Stimulated activated CD4-positive, alpha-beta T cell treated with anti-CD3 and anti-CD28 coated beads, Interleukin-1b, Interleukin-23, amount 100 ng/mL, for 1 hour (primary cell): ENCODE results near the gene ACACA.

Source experiments
- DNase-seq, 2 donors: peaks; one replicate each; pipeline ENCODE4 v3.0.0-alpha.2; 2020; ENCODE audit warnings: low read depth in 2 of 2

ACACA gene

GRCh38 chr17:37231887-37232286 lies 174.7 kb downstream of the ACACA start:
- DNase-seq: no peak

GRCh38 chr17:37230633-37231032 lies 176.0 kb downstream of the ACACA start:
- DNase-seq: no peak

- DNase-seq: no peak
Measured at GRCh38 chr17:37225465-37225864, 181.2 kb downstream of the ACACA start.

- no peak for DNase-seq
Measured at GRCh38 chr17:37221865-37222264, 184.8 kb downstream of the ACACA start.

- DNase-seq: no peak
Measured at GRCh38 chr17:37220607-37220953, 186.1 kb downstream of the ACACA start.

GRCh38 chr17:37219876-37220606 lies 186.6 kb downstream of the ACACA start:
- DNase-seq: no peak

GRCh38 chr17:37218849-37219248 lies 187.8 kb downstream of the ACACA start:
- DNase-seq: no peak

GRCh38 chr17:37214416-37214815 lies 192.2 kb downstream of the ACACA start:
- DNase-seq: no peak

- no peak for DNase-seq
Measured at GRCh38 chr17:37213927-37214326, 192.7 kb downstream of the ACACA start.

GRCh38 chr17:37212179-37212578 lies 194.5 kb downstream of the ACACA start:
- no peak for DNase-seq

GRCh38 chr17:37211136-37211535 lies 195.5 kb downstream of the ACACA start:
- no peak for DNase-seq

GRCh38 chr17:37207103-37207502 lies 199.5 kb downstream of the ACACA start:
- no peak for DNase-seq

GRCh38 chr17:37206299-37206698 lies 200.3 kb downstream of the ACACA start:
- DNase-seq: no peak

- no peak for DNase-seq
Measured at GRCh38 chr17:37200497-37200896, 206.1 kb downstream of the ACACA start.

- DNase-seq: no peak
Measured at GRCh38 chr17:37197336-37197735, 209.3 kb downstream of the ACACA start.

GRCh38 chr17:37194208-37194607 lies 212.4 kb downstream of the ACACA start:
- no peak for DNase-seq

GRCh38 chr17:37191219-37191618 lies 215.4 kb downstream of the ACACA start:
- no peak for DNase-seq

- no peak for DNase-seq
Measured at GRCh38 chr17:37190493-37190892, 216.1 kb downstream of the ACACA start.

- no peak for DNase-seq
Measured at GRCh38 chr17:37188157-37188556, 218.5 kb downstream of the ACACA start.

- DNase-seq: no peak
Measured at GRCh38 chr17:37187262-37187661, 219.4 kb downstream of the ACACA start.

GRCh38 chr17:37182786-37183465 lies 223.7 kb downstream of the ACACA start:
- no peak for DNase-seq

- no peak for DNase-seq
Measured at GRCh38 chr17:37180376-37180775, 226.3 kb downstream of the ACACA start.

GRCh38 chr17:37179893-37180292 lies 226.7 kb downstream of the ACACA start:
- DNase-seq: no peak
